Common myeloid progenitor, CD34-positive (primary cell): ENCODE data around the gene FUT7.
A peak's percentile ranks its signal among the peaks of the same experiment; 100 is the strongest.

ENCODE experiments used
- CTCF ChIA-PET: fragments of 350-600 bp; sonication (Branson Sonifier 250); formaldehyde crosslinking; loops from one replicate; lab custom pipeline; 2021; ENCODE audit warnings: antibody characterized with exemption; lab: Charles Lee
- POLR2A ChIA-PET: fragments of 350-600 bp; sonication (Branson Sonifier 250); formaldehyde crosslinking; loops from one replicate; lab custom pipeline; 2021; ENCODE audit warnings: antibody characterized with exemption; lab: Charles Lee
- DNase-seq, 3 donors: peaks; one replicate each; pipeline versions ENCODE4 v3.0.0 to v3.0.0-alpha.2; 2013
- H3K27ac ChIP-seq, 2 experiments: 1 replicate in 1 of 2; 2 replicates in 1 of 2; pipeline ENCODE4 v1.7.0; 2013; ENCODE audit warnings: inconsistent platforms in 2 of 2, low read length in 2 of 2, mild to moderate bottlenecking in 2 of 2, low read depth in 1 of 2, moderate library complexity in 1 of 2; ENCODE audit not compliant: severe bottlenecking in 2 of 2, insufficient read depth in 1 of 2, poor library complexity in 1 of 2
- H3K27me3 ChIP-seq, 5 experiments: replicated peaks in 2 of 5; 1 replicate in 3 of 5; 2 replicates in 2 of 5; pipeline versions ENCODE4 v1.6.1 to v1.7.0; 2013; ENCODE audit warnings: low read length in 4 of 5, mild to moderate bottlenecking in 2 of 5, moderate library complexity in 2 of 5, inconsistent platforms in 1 of 5; ENCODE audit not compliant: insufficient read depth in 5 of 5, control insufficient read depth in 4 of 5
- H3K36me3 ChIP-seq, 4 experiments: 1 replicate in 2 of 4; 2 replicates in 2 of 4; pipeline versions ENCODE4 v1.6.1 to v1.7.0; 2013; ENCODE audit warnings: low read length in 3 of 4, control low read depth in 1 of 4, mild to moderate bottlenecking in 1 of 4; ENCODE audit not compliant: control insufficient read depth in 4 of 4, insufficient read depth in 4 of 4
- H3K4me1 ChIP-seq, 4 experiments: 1 replicate in 3 of 4; 2 replicates in 1 of 4; pipeline versions ENCODE4 v1.6.1 to v1.7.1; 2013; ENCODE audit warnings: low read length in 3 of 4, mild to moderate bottlenecking in 3 of 4, control low read depth in 1 of 4, inconsistent platforms in 1 of 4, moderate library complexity in 1 of 4; ENCODE audit not compliant: control insufficient read depth in 4 of 4, insufficient read depth in 4 of 4; ENCODE audit errors: control extremely low read depth in 1 of 4
- H3K4me3 ChIP-seq, 7 experiments: 1 replicate in 4 of 7; 2 replicates in 3 of 7; pipeline versions ENCODE4 v1.5.1 to v1.7.0; 2013; ENCODE audit warnings: mild to moderate bottlenecking in 7 of 7, low read length in 6 of 7, moderate library complexity in 6 of 7, inconsistent platforms in 2 of 7, low read depth in 2 of 7, control low read depth in 1 of 7; ENCODE audit not compliant: insufficient read depth in 4 of 7, control insufficient read depth in 1 of 7; ENCODE audit errors: extremely low read depth in 1 of 7
- H3K9me3 ChIP-seq, 5 experiments: 1 replicate in 4 of 5; 2 replicates in 1 of 5; pipeline versions ENCODE4 v1.6.1 to v1.7.1; 2013; ENCODE audit warnings: low read length in 4 of 5, mild to moderate bottlenecking in 2 of 5, inconsistent platforms in 1 of 5, low read depth in 1 of 5, moderate library complexity in 1 of 5; ENCODE audit not compliant: control insufficient read depth in 4 of 5, insufficient read depth in 2 of 5; ENCODE audit errors: control extremely low read depth in 1 of 5
- WGBS: methylation state at CpG from one replicate; pipeline ENCODE4 v1.1.5; 2013; ENCODE audit not compliant: insufficient coverage; 5-methylcytosine and 5-hydroxymethylcytosine counted together

The FUT7 gene

GRCh38 chr9:137049544-137050449 is 17.9 kb upstream of the FUT7 start:
- Histone ChIP-seq H3K4me1 (peaks cover 0 to 36% (median 32%) of the 10 kb centered on the region in 4 experiments), H3K9me3 (no peaks in the 10 kb centered on the region), H3K27ac (no peak overlapping the region), H3K27me3 (peaks cover 0 to 75% (median 26%) of the 10 kb centered on the region in 5 experiments), H3K4me3 (no peak overlapping the region), H3K36me3 (no peaks in the 10 kb centered on the region)
- CTCF ChIA-PET = interaction anchor here (0.9 to 3.5 kb wide), 5 partner anchors 11 to 21 kb away, joined by 3 to 41 read pairs (median 7); partner anchors contain the start of gene SAPCD2
- POLR2A ChIA-PET = no interaction called here
- 43% methylated on average over 36 of the region's 38 CpGs for WGBS
- peak in 2 of 3 donors; percentile 68 to 82 for DNase-seq

GRCh38 chr9:137048655-137049543 is 17.0 kb upstream of the FUT7 start:
- peaks cover 0 to 44% (median 37%) of the 10 kb centered on the region in 4 experiments for H3K4me1 ChIP-seq
- no peak overlapping the region for H3K4me3 ChIP-seq
- DNase-seq = no peak
- 37% methylated on average over 53 of the region's 72 CpGs for WGBS
- H3K36me3 ChIP-seq = no peaks in the 10 kb centered on the region
- H3K27ac ChIP-seq = no peak overlapping the region
- ChIA-PET POLR2A (no interaction called here), CTCF (interaction anchor here (0.9 to 3.5 kb wide), 5 partner anchors 11 to 20 kb away, joined by 3 to 41 read pairs (median 7); partner anchors contain the start of gene SAPCD2)
- peaks cover 0 to 66% (median 26%) of the 10 kb centered on the region in 5 experiments for H3K27me3 ChIP-seq
- H3K9me3 ChIP-seq = no peaks in the 10 kb centered on the region

GRCh38 chr9:137046088-137046787 is 14.3 kb upstream of the FUT7 start, which contains the start of gene NPDC1:
Gene NPDC1 (minus strand): TSS chr9:137046177. CDS start chr9:137045989, 188 bp downstream.
- no peak within 1 kb of the TSS for H3K27ac ChIP-seq
- CTCF ChIA-PET = interaction anchor here (0.7 to 2.2 kb wide), 17 partner anchors 8 to 252 kb away, joined by 3 to 48 read pairs (median 6); partner anchors contain the start of genes CCDC183 and SAPCD2
- peaks cover 0 to 50% (median 45%) of the 10 kb centered on the region in 4 experiments for H3K4me1 ChIP-seq
- H3K9me3 ChIP-seq = no peaks in the 10 kb centered on the region
- WGBS = under 1% methylated on average over 49 of the region's 57 CpGs
- peaks cover 0 to 39% (median 12%) of the 10 kb centered on the region in 5 experiments for H3K27me3 ChIP-seq
- peak within 1 kb of the TSS; percentile 51 to 85 (median 73) for H3K4me3 ChIP-seq
- POLR2A ChIA-PET = interaction anchor here (0.8 to 1.6 kb wide), 2 partner anchors 11 to 246 kb away, joined by 3 to 4 read pairs; no protein-coding TSS in a partner anchor
- peaks cover 0 to 10% (median 3%) of the 10 kb centered on the region in 4 experiments for H3K36me3 ChIP-seq
- DNase-seq = peak; percentile 72 to 86 (median 86)

- Histone ChIP-seq H3K27ac (no peak overlapping the region), H3K36me3 (peaks cover 0 to 18% (median 8%) of the 10 kb centered on the region in 4 experiments), H3K9me3 (no peaks in the 10 kb centered on the region), H3K4me1 (peaks cover 0 to 53% (median 48%) of the 10 kb centered on the region in 4 experiments), H3K4me3 (peak overlapping the region; percentile 51 to 85 (median 73)), H3K27me3 (peaks cover 0 to 32% (median 9%) of the 10 kb centered on the region in 5 experiments)
- ChIA-PET POLR2A (interaction anchor here (1.3 to 1.6 kb wide), 2 partner anchors 11 to 16 kb away, joined by 3 to 4 read pairs; no protein-coding TSS in a partner anchor), CTCF (interaction anchor here (0.7 to 2.6 kb wide), 7 partner anchors 8 to 70 kb away, joined by 3 to 48 read pairs (median 12); partner anchors contain the start of gene SAPCD2)
- 1% methylated on average over 81 of the region's 96 CpGs for WGBS
- DNase-seq = peak in 1 of 3 donors; percentile 44
Observed at GRCh38 chr9:137045294-137046087, 13.6 kb upstream of the FUT7 start.

- Histone ChIP-seq H3K4me3 (peak overlapping the region; percentile 15 to 85 (median 67)), H3K4me1 (peaks cover 0 to 53% (median 48%) of the 10 kb centered on the region in 4 experiments), H3K27me3 (peaks cover 0 to 23% (median 6%) of the 10 kb centered on the region in 5 experiments), H3K27ac (peak overlapping the region in 1 of 2 experiments; percentile 43), H3K36me3 (peaks cover 0 to 25% (median 12%) of the 10 kb centered on the region in 4 experiments), H3K9me3 (no peaks in the 10 kb centered on the region)
- WGBS = 13% methylated on average over 17 of the region's 18 CpGs
- CTCF ChIA-PET = interaction anchor here (1.3 to 2.6 kb wide), 4 partner anchors 10 to 47 kb away, joined by 3 to 25 read pairs (median 8); no protein-coding TSS in a partner anchor
- POLR2A ChIA-PET = interaction anchor here (0.7 to 1.3 kb wide), 2 partner anchors 15 to 26 kb away, joined by 3 to 4 read pairs; partner anchors contain the start of gene SAPCD2
- no peak for DNase-seq
Observed at GRCh38 chr9:137044502-137045177, 12.8 kb upstream of the FUT7 start.
